Liver (tissue), 9 donors: Measurements from ENCODE around the gene TNXB. TPM values are rescaled to one million over a fixed set of nuclear protein-coding genes. Genes with fewer than 3 reads are reported as not detected.

Experiments
- DNase-seq: peaks from one replicate; pipeline ENCODE4 v3.0.0-alpha.2; 2017; ENCODE audit warnings: low spot score
- H3K27ac ChIP-seq, 2 donors: one replicate each; pipeline ENCODE4 v1.7.0; 2013; ENCODE audit warnings: inconsistent platforms in 2 of 2, low read length in 2 of 2, control low read depth in 1 of 2, low read depth in 1 of 2, mild to moderate bottlenecking in 1 of 2
- H3K27me3 ChIP-seq, 4 donors: one replicate each; pipeline versions ENCODE4 v1.6.1 to v1.7.0; 2013; ENCODE audit warnings: low read length in 3 of 4, inconsistent platforms in 1 of 4, mild to moderate bottlenecking in 1 of 4, moderate library complexity in 1 of 4; ENCODE audit not compliant: control insufficient read depth in 4 of 4, insufficient read depth in 4 of 4
- H3K36me3 ChIP-seq, 4 donors: one replicate each; pipeline versions ENCODE4 v1.6.1 to v1.7.0; 2013; ENCODE audit warnings: low read length in 3 of 4, mild to moderate bottlenecking in 3 of 4, low read depth in 1 of 4, moderate library complexity in 1 of 4; ENCODE audit not compliant: control insufficient read depth in 4 of 4, insufficient read depth in 3 of 4
- H3K4me1 ChIP-seq, 4 donors: one replicate each; pipeline versions ENCODE4 v1.6.1 to v1.7.0; 2013; ENCODE audit warnings: low read length in 3 of 4, mild to moderate bottlenecking in 3 of 4, moderate library complexity in 1 of 4; ENCODE audit not compliant: control insufficient read depth in 4 of 4, insufficient read depth in 4 of 4
- H3K4me3 ChIP-seq, 3 donors: one replicate each; pipeline versions ENCODE4 v1.6.1 to v1.7.0; 2013; ENCODE audit warnings: low read length in 3 of 3, control low read depth in 1 of 3, low read depth in 1 of 3, mild to moderate bottlenecking in 1 of 3
- H3K9ac ChIP-seq, 2 donors: one replicate each; pipeline ENCODE4 v1.7.0; 2013; ENCODE audit warnings: low read length in 2 of 2, mild to moderate bottlenecking in 2 of 2, moderate library complexity in 2 of 2, control low read depth in 1 of 2, low read depth in 1 of 2
- H3K9me3 ChIP-seq, 4 donors: one replicate each; pipeline versions ENCODE4 v1.6.1 to v1.7.0; 2013; ENCODE audit warnings: low read length in 3 of 4; ENCODE audit not compliant: control insufficient read depth in 4 of 4
- ATF3 ChIP-seq: IDR thresholded peaks from 2 replicates; pipeline ENCODE4 v1.6.1; 2016; ENCODE audit warnings: antibody characterized with exemption
- EGR1 ChIP-seq, 2 donors: IDR thresholded peaks; 2 replicates each; pipeline ENCODE4 v1.6.1; 2016 to 2018; ENCODE audit warnings: antibody characterized with exemption in 2 of 2, low read depth in 2 of 2
- FOXA1 ChIP-seq: IDR thresholded peaks from 2 replicates; pipeline ENCODE4 v1.6.1; 2016; ENCODE audit warnings: antibody characterized with exemption
- FOXA2 ChIP-seq: IDR thresholded peaks from 2 replicates; pipeline ENCODE4 v1.6.1; 2016; ENCODE audit warnings: antibody characterized with exemption
- GABPA ChIP-seq, 2 donors: IDR thresholded peaks in 1 of 2; conservative IDR thresholded peaks in 1 of 2; 2 replicates each; pipeline ENCODE4 v1.6.1; 2016; ENCODE audit warnings: antibody characterized with exemption in 2 of 2, mild to moderate bottlenecking in 1 of 2, moderate library complexity in 1 of 2
- HNF4A ChIP-seq, 2 donors: conservative IDR thresholded peaks; 2 replicates each; pipeline ENCODE4 v1.6.1; 2016; ENCODE audit warnings: antibody characterized with exemption in 2 of 2, mild to moderate bottlenecking in 2 of 2
- HNF4G ChIP-seq: IDR thresholded peaks from 2 replicates; pipeline ENCODE4 v1.6.1; 2016; ENCODE audit warnings: antibody characterized with exemption
- JUND ChIP-seq, 2 donors: IDR thresholded peaks; 2 replicates each; pipeline ENCODE4 v1.6.1; 2016; ENCODE audit warnings: antibody characterized with exemption in 2 of 2
- MAX ChIP-seq: IDR thresholded peaks from 2 replicates; pipeline ENCODE4 v1.6.1; 2016; ENCODE audit warnings: antibody characterized with exemption
- NR2F2 ChIP-seq: IDR thresholded peaks from 2 replicates; pipeline ENCODE4 v1.6.1; 2016; ENCODE audit warnings: antibody characterized with exemption
- RAD21 ChIP-seq, 2 donors: IDR thresholded peaks; 2 replicates each; pipeline ENCODE4 v1.6.1; 2016; ENCODE audit warnings: antibody characterized with exemption in 2 of 2, mild to moderate bottlenecking in 2 of 2
- RXRA ChIP-seq, 2 donors: IDR thresholded peaks; 2 replicates each; pipeline ENCODE4 v1.6.1; 2017 to 2018; ENCODE audit warnings: antibody characterized with exemption in 2 of 2, mild to moderate bottlenecking in 1 of 2
- SP1 ChIP-seq: IDR thresholded peaks from 2 replicates; pipeline ENCODE4 v1.6.1; 2018; ENCODE audit warnings: antibody characterized with exemption, mild to moderate bottlenecking
- TAF1 ChIP-seq: conservative IDR thresholded peaks from 2 replicates; pipeline ENCODE4 v1.6.1; 2016; ENCODE audit warnings: antibody characterized with exemption, mild to moderate bottlenecking
- YY1 ChIP-seq: IDR thresholded peaks from 2 replicates; pipeline ENCODE4 v1.6.1; 2016; ENCODE audit warnings: antibody characterized with exemption, mild to moderate bottlenecking
- ZBTB33 ChIP-seq: IDR thresholded peaks from 2 replicates; pipeline ENCODE4 v1.6.1; 2016; ENCODE audit warnings: antibody characterized with exemption
- WGBS: extraction: QIAGEN DNeasy Blood & Tissue Kit; methylation state at CpG from one replicate; pipeline ENCODE4 v1.1.7; 2013; 5-methylcytosine and 5-hydroxymethylcytosine counted together
- polyA plus RNA-seq, 2 donors: library from polyadenylated mRNA; stranded (reverse) in 1 of 2; unstranded in 1 of 2; fragments of 200-250 nt in 1 of 2; fragments of >200 nt in 1 of 2; fragmentation: Nextera tagmentation in 1 of 2; extraction: Ambion mirVana in 1 of 2; gene quantifications; one replicate each; pipeline versions ENCODE4 v1.2.1 to v1.2.3, GENCODE V29; 2013 to 2015
- total RNA-seq, 2 donors: library from RNA; depleted of rRNA; stranded (reverse); fragments of >200 nt; gene quantifications; one replicate each; pipeline ENCODE4 v1.2.3, GENCODE V29; 2014
- TF ChIP-seq, protein P1 (sequence below): fragments of 150-350 bp; IDR thresholded peaks from 2 replicates; pipeline ENCODE4 v1.5.1; 2017; ENCODE audit warnings: improper control_type of control experiment, low read depth, low read length; ENCODE audit not compliant: missing input control
- TF ChIP-seq, protein P2 (sequence below): IDR thresholded peaks from 2 replicates; pipeline ENCODE4 v1.6.1; 2016; ENCODE audit warnings: antibody characterized with exemption, mild to moderate bottlenecking
- donor health status: healthy.
- donor health status: healthy.
- donor health status: healthy.
- donor health status: healthy.
- donor health status: healthy.

Gene TNXB
- total and polyA plus RNA-seq, 4 donors: 3.0 to 17.1 (median 5.6) TPM

DNA sequence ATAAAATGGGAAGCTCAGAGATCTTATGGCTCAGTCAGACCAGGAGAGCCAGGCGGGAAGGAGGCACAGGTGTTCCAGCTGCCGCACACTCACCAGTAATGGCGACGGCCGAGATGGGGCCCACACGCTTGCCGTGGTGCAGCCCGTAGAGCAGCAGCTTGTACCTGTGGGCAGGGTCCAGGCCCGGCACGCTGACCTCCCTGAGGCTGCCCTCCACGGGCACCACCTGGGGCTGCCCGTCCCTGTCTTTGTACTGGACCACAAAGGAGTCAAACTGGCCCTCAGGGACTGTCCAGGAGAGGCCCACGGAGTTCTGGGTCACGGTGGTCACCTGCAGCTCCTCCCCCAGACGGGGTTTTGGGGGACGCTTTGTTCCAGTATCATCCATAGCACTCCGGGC lies 39.7 kb downstream of the TNXB start:
- H3K36me3 ChIP-seq: no peaks in the 10 kb centered on the region
- no peaks in the 10 kb centered on the region for H3K4me1 ChIP-seq
- H3K4me3 ChIP-seq: no peak overlapping the region
- H3K27me3 ChIP-seq: no peaks in the 10 kb centered on the region
- no peak overlapping the region for H3K27ac ChIP-seq
- no peaks in the 10 kb centered on the region for H3K9me3 ChIP-seq
- WGBS: 93% methylated on average over 17 of the region's 17 CpGs
- no peak for DNase-seq
- no peak overlapping the region for H3K9ac ChIP-seq
- no peak for TF ChIP-seq TAF1
- no peak for TF ChIP-seq SP1
- no peak for TF ChIP-seq MAX
- TF ChIP-seq ZBTB33: no peak
- TF ChIP-seq RAD21 (IDR thresholded peaks at IDR 0.05): no peak
- TF ChIP-seq FOXA2: no peak
- TF ChIP-seq, protein P1, sequence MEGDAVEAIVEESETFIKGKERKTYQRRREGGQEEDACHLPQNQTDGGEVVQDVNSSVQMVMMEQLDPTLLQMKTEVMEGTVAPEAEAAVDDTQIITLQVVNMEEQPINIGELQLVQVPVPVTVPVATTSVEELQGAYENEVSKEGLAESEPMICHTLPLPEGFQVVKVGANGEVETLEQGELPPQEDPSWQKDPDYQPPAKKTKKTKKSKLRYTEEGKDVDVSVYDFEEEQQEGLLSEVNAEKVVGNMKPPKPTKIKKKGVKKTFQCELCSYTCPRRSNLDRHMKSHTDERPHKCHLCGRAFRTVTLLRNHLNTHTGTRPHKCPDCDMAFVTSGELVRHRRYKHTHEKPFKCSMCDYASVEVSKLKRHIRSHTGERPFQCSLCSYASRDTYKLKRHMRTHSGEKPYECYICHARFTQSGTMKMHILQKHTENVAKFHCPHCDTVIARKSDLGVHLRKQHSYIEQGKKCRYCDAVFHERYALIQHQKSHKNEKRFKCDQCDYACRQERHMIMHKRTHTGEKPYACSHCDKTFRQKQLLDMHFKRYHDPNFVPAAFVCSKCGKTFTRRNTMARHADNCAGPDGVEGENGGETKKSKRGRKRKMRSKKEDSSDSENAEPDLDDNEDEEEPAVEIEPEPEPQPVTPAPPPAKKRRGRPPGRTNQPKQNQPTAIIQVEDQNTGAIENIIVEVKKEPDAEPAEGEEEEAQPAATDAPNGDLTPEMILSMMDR: no peak
- no peak for TF ChIP-seq GABPA (IDR thresholded peaks at IDR 0.05 in 1 of 2, conservative IDR thresholded peaks at IDR 0.05 in 1 of 2)
- TF ChIP-seq RXRA (IDR thresholded peaks at IDR 0.05): no peak
- no peak for TF ChIP-seq HNF4A (conservative IDR thresholded peaks at IDR 0.05)
- TF ChIP-seq FOXA1: no peak
- no peak for TF ChIP-seq ATF3
- TF ChIP-seq HNF4G: no peak
- TF ChIP-seq NR2F2: no peak
- no peak for TF ChIP-seq YY1
- TF ChIP-seq, protein P2, sequence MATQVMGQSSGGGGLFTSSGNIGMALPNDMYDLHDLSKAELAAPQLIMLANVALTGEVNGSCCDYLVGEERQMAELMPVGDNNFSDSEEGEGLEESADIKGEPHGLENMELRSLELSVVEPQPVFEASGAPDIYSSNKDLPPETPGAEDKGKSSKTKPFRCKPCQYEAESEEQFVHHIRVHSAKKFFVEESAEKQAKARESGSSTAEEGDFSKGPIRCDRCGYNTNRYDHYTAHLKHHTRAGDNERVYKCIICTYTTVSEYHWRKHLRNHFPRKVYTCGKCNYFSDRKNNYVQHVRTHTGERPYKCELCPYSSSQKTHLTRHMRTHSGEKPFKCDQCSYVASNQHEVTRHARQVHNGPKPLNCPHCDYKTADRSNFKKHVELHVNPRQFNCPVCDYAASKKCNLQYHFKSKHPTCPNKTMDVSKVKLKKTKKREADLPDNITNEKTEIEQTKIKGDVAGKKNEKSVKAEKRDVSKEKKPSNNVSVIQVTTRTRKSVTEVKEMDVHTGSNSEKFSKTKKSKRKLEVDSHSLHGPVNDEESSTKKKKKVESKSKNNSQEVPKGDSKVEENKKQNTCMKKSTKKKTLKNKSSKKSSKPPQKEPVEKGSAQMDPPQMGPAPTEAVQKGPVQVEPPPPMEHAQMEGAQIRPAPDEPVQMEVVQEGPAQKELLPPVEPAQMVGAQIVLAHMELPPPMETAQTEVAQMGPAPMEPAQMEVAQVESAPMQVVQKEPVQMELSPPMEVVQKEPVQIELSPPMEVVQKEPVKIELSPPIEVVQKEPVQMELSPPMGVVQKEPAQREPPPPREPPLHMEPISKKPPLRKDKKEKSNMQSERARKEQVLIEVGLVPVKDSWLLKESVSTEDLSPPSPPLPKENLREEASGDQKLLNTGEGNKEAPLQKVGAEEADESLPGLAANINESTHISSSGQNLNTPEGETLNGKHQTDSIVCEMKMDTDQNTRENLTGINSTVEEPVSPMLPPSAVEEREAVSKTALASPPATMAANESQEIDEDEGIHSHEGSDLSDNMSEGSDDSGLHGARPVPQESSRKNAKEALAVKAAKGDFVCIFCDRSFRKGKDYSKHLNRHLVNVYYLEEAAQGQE: no peak
- TF ChIP-seq JUND (IDR thresholded peaks at IDR 0.05): no peak
- TF ChIP-seq EGR1 (IDR thresholded peaks at IDR 0.05; ENCODE audit: low read depth in 2 of 2): no peak
